HG02981 (cell line): ENCODE data around the gene ABCC6.
"Not testable (repeated sequence)": the region's sequence is repeated elsewhere in the genome, so short reads cannot be mapped to it uniquely, and the experiment has no call there.

Source experiments
- ATAC-seq: cut with Tn5 transposase; IDR thresholded peaks from one replicate; pipeline ENCODE4 v1.9.1; 2021; ENCODE audit warnings: mild to moderate bottlenecking, moderate library complexity; ENCODE audit not compliant: unreplicated experiment

The ABCC6 gene

GRCh38 chr16:16223662-16224241, 458 bp upstream of the ABCC6 start:
- ATAC-seq, result not testable (repeated sequence)

GRCh38 chr16:16221382-16221781, 1.9 kb downstream of the ABCC6 start:
- ATAC-seq, result not testable (repeated sequence)

GRCh38 chr16:16220449-16220848, 2.8 kb downstream of the ABCC6 start:
- ATAC-seq, result not testable (repeated sequence)

DNA sequence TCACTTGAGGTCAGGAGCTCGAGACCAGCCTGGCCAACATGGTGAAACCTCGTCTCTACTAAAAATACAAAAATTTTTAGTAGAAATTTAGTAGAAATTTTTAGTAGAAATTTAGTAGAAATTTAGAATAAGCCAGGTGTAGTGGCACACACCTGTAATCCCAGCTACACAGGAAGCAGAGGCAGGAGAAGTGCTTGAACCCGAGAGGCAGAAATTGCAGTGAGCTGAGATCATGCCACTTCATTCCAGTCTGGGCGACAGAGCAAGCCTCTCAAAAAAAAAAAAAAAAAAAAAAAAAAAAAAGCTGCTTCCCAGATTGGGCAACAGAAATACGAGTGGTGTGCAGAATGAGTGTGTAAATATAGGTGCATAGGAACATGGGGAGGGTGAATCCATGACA, 4.5 kb downstream of the ABCC6 start:
- ATAC-seq, result not testable (repeated sequence)

GRCh38 chr16:16218349-16218748, 4.9 kb downstream of the ABCC6 start:
- ATAC-seq, result not testable (repeated sequence)

DNA sequence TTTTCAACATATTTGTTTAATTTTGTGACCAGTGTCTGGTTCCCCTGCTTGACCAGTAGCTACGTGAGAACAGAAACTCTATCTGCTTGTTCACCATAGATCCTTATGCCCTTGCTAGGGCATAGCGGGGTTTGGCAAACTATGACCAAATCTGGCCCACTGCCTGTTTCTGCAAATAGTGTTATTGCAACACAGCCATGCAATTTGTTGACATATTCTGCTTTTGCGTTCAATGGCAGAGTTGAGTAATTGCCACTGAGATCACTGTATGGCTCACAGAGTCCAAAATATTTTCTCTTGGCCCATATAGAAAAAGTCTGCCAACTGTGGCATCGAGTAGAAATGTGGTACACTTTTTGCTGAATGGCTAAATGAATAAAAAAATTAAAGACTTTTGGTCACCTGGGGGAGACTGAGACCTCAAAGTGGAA, 9.4 kb downstream of the ABCC6 start:
- ATAC-seq, result not testable (repeated sequence)

DNA sequence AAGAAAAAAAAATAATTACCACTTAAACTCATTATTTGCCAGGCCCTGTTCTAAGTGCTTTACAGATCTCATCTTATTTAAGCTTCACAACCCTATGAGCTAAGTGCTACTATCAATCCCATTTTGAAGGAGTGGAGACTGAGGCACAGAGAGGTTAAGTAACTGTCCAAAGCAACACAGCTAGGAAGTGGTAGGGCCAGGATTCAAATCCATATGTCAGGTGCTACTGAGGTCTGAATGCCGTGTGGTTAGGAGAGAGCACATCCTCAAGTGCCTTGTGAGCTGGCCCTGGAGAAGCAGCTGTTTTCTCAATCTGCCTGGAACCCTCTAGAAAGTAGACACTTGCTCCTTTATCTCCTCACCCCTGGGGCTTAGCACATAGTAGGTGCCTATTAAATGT, 11.9 kb downstream of the ABCC6 start:
- ATAC-seq, result not testable (repeated sequence)

DNA sequence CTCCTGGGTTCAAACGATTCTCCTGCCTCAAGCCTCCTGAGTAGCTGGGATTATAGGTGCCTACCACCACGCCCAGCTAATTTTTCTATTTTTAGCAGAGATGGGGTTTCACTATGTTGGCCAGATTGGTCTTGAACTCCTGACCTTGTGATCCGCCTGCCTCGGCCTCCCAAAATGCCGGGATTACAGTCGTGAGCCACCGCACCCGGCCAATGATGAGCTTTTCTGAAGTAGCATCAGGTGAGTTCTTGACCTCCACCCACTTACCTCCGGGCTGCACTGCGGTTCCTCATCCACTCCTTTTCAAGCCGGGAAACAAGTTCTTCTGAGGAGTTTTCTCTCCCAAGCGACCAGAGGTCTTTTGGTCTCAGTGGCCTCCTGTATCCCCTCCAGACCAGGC, 14.8 kb downstream of the ABCC6 start:
- ATAC-seq, result not testable (repeated sequence)

DNA sequence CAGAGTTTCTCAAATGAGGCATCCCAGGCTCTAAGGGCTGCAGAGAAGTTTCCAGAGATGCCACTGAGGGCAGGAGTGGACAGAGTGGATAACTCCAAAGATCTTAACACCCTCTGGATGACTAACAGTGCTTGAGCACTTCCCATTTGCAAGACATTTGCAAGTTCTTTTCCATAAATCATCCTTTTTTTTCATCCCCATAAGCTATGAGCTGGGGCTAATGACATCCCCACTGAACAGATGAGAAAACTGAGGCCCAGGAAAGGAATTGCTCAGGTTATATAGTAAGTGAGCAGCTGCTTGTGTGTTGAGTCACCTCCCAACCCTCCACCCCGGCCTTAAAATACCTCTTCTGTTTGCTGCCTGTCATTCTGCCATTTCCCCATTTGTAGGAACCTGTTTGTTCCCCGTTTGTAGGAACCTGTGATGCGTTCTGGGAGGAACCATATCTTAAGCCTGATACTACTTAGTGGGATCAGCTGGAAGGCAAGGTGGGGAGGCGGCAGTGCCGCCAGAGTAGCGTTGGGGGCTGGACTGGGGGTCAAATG, 15.4 kb downstream of the ABCC6 start:
- not testable (repeated sequence) for ATAC-seq

DNA sequence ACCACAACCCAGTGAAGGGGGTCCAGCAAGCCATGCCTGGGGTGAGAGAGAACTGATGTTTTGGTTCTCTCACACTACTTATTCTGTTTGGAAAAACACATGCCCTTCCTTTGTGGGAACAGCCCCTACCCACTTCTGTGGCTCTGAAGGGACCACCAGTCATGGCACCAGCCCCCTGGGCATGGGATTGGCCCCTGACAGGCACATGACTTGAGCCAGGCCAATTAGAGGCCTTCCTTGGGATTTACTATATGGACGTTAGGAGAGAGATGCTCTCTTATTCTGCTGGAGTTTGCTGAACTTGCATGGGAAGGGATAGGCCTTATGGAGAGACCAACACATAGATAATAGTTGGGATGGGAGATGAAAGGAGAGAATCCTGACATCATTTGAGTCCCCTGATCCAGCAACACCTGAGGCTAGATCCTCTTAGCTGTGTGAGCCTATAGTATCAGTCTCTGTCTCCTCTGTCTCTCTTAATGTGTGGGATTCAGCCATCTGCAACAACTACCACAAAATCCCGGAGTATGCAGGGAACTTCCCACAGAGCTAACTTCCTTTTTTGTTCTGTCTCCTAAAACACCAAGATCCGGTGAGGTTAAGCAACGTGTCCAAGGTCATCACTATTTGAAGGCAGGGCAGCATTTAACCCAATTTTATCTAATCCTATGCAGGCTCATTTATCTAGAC, 16.1 kb downstream of the ABCC6 start:
- ATAC-seq, result not testable (repeated sequence)

DNA sequence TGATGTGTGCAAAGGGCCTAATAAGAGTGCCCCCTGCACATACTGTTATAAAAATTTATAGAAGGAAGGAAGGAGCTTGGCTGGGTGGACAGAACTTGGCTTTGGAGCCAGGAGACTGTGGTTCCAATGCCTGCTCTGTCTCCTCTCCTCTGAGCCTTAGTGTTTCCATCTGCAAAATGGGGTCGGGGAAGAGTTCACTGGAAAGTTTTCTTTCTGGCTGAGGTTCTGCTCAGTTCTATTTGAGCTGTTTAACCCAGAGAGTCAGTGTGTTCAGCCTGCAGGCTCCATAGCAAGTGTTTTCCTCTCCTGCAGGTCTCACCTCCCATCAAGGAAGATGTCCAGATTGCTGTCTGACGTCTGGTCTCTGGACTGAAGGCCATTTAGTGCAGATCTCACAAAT, 17.4 kb downstream of the ABCC6 start:
- not testable (repeated sequence) for ATAC-seq

DNA sequence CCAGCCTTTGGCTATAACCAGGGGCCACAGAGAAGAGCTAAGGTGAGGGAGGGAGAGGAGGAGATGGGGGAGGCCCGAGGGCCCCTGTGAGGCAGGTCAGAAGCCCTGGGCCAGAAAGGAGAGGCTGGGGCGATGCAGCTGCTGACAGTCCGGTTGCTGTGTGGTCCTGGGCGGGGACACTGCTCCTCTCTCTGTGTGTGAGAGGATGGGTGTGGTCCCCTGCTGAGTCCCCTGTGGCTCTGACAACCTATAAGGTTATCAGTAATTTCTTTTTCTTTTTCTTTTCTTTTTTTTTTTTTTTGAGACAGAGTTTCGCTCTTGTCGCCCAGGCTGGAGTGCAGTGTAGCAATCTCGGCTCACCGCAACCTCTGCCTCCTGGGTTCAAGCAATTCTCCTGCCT, 18.7 kb downstream of the ABCC6 start:
- ATAC-seq, result not testable (repeated sequence)

GRCh38 chr16:16203494-16203893, 19.8 kb downstream of the ABCC6 start:
- not testable (repeated sequence) for ATAC-seq

- not testable (repeated sequence) for ATAC-seq
Observed at GRCh38 chr16:16202400-16203143, 20.7 kb downstream of the ABCC6 start.

DNA sequence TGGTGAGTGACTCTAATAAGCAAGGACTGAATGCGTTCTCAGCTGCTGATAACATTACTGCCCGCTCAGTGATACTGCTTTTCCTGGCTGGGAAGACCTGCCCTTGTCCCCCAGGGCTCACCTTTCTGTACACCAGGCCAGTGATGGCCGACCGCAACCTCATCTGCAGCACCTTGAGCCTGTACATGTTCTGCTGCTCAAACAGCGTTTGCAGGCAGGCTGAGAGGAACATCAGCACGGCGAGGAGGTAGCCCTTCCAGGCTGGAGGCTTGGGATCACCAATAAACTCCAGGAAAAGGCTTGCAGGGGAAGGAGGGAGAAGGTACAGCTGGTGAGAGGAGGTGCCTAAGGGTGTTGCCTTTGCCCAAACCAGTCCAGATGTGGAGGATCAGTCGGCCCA, 21.4 kb downstream of the ABCC6 start:
- not testable (repeated sequence) for ATAC-seq

DNA sequence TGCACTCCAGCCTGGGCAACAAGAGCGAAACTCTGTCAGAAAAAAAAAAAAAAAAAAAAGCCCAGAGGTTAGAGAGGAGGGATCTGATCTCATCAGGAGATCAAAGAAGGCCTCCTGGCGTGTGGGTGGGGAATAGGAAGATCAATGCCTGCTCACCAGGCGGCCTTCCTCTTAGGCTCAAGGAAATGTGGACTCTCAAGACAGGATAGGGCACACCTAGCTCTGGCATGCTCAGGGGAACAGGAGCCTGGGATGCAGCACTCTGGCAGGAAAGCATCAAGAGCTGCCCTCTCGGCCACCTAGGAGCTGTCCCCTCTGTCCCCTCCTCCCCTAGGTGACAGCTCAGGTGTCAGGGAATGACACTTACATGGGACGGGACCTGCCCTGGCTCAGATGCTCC, 22.9 kb downstream of the ABCC6 start:
- not testable (repeated sequence) for ATAC-seq

DNA sequence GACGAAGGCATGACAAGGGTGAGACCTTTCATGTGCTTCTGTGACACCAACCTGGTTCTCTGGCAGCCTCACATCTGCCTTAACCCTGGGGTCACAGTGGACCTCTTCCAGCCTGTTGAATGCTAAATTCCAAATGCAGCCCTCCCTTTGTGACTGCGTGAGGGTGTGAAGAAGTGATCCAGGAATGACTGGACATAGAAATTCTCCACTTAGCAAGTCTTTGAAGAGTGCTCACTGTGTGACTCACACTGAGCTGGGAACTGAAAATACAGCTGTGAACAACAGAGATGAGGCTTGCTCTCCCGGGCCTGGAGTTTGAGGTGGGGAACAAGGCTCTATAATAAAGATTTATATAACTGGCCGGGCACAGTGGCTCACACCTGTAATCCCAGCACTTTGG, 23.9 kb downstream of the ABCC6 start:
- ATAC-seq, result not testable (repeated sequence)

DNA sequence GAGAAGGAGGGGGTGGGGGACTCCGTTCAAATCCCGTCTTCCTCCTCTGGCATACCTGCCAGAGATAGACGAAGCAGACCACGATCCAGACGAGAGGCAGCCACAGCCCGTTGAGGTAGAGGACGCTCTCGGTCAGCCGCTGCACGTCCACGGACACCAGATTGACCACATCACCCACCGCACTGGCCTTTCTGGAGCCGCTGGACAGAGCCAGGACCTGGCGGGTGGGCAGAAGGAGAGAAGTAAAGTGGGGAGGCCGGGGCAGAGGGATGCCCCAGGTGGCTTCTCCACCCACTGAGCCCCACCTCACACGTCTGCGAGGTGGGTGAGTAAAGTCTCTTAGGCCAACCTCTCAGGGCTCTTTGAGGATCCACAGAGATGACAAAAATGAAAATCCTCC, 25.3 kb downstream of the ABCC6 start:
- ATAC-seq, result no peak

DNA sequence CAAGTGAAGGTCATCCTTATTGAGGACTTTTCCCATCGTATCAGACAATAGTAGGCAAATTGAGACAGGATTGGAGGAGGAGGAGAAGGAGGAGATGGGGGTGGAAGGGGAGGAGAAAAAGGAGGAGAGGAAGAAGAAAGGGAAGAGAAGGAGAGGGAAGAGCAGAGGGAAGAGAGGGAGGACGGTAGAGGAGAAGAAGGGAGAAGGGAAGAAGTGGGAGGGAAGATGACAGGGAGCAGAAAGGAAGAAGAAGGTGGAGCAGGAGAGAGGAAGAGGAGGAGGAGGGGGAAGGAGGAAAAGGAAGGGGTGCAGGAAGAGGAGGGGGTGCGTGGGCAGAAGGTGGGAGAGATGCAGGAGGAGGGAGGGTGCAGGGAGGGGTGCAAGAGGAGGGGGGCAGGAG, 26.0 kb downstream of the ABCC6 start:
- no peak for ATAC-seq

GRCh38 chr16:16196099-16196498, 27.2 kb downstream of the ABCC6 start:
- ATAC-seq, result no peak

GRCh38 chr16:16191493-16192167, 31.7 kb downstream of the ABCC6 start:
- no peak for ATAC-seq
